Activated naive CD8-positive, alpha-beta T cell treated with anti-CD3 and anti-CD28 coated beads for 36 hours (primary cell): Measurements from ENCODE around the gene TTC19. TPM values are rescaled to one million over a fixed set of nuclear protein-coding genes. Genes with fewer than 3 reads are reported as not detected.
"Not testable (repeated sequence)": the region's sequence is repeated elsewhere in the genome, so short reads cannot be mapped to it uniquely, and the experiment has no call there.

Source experiments
- DNase-seq: peaks from one replicate; pipeline ENCODE4 v3.0.0; 2021
- H3K27ac Mint-ChIP-seq: one replicate; pipeline ENCODE4 v1.8.0; 2022; ENCODE audit warnings: mild to moderate bottlenecking, moderate library complexity, mixed read lengths
- H3K27me3 Mint-ChIP-seq: one replicate; pipeline ENCODE4 v1.8.0; 2022; ENCODE audit warnings: mild to moderate bottlenecking, mixed read lengths
- H3K36me3 Mint-ChIP-seq: one replicate; pipeline ENCODE4 v1.8.0; 2021; ENCODE audit warnings: mild to moderate bottlenecking, mixed read lengths
- H3K4me1 Mint-ChIP-seq: one replicate; pipeline ENCODE4 v1.8.0; 2021; ENCODE audit warnings: mixed read lengths
- H3K4me3 Mint-ChIP-seq: one replicate; pipeline ENCODE4 v1.8.0; 2022; ENCODE audit warnings: mild to moderate bottlenecking, moderate library complexity, mixed read lengths
- H3K9me3 Mint-ChIP-seq: one replicate; pipeline ENCODE4 v1.8.0; 2022; ENCODE audit warnings: mixed read lengths
- total RNA-seq, 2 experiments: library from RNA; stranded (reverse); gene quantifications; one replicate each; pipeline ENCODE4 v1.2.3, GENCODE V29; 2021

TTC19 gene
- total RNA-seq, 2 experiments from 2014 or later: 39.7 to 41.2 TPM

DNA sequence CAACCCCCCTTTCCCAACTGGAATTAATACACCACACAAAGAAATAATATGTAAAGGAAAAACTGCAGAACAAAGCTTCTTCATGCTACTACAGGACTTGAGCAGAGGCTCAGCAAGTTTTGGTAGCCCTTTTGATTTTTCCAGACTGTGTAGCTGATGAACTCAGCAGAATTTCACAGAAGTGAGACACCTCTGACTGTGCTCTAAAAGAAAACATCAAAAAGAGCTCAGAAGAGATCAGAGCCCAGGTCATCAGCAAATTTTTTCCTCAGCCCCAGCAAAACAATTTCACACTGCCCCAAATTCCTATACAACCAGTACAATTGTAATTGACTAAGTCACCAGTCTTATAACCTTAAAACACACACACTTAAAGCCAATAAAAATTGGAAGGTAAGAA, 38.0 kb downstream of the TTC19 start:
- Mint-ChIP-seq H3K27me3 (no peaks in the 10 kb centered on the region), H3K36me3 (peaks cover 50% of the 10 kb centered on the region), H3K4me3 (no peak overlapping the region), H3K4me1 (peaks cover 13% of the 10 kb centered on the region), H3K9me3 (no peaks in the 10 kb centered on the region), H3K27ac (peak overlapping the region; percentile 66)
- no peak for DNase-seq

- Mint-ChIP-seq H3K9me3 (no peaks in the 10 kb centered on the region), H3K27me3 (no peaks in the 10 kb centered on the region), H3K27ac (no peak overlapping the region), H3K4me1 (peaks cover 7% of the 10 kb centered on the region), H3K4me3 (no peak overlapping the region), H3K36me3 (peaks cover 51% of the 10 kb centered on the region)
- DNase-seq: no peak
Observed at GRCh38 chr17:16040710-16041251, 41.2 kb downstream of the TTC19 start.

- H3K27ac Mint-ChIP-seq: no peak overlapping the region
- no peaks in the 10 kb centered on the region for H3K9me3 Mint-ChIP-seq
- peaks cover 46% of the 10 kb centered on the region for H3K36me3 Mint-ChIP-seq
- no peaks in the 10 kb centered on the region for H3K27me3 Mint-ChIP-seq
- peaks cover 5% of the 10 kb centered on the region for H3K4me1 Mint-ChIP-seq
- H3K4me3 Mint-ChIP-seq: no peak overlapping the region
- DNase-seq: no peak
Observed at GRCh38 chr17:16044487-16044886, 44.9 kb downstream of the TTC19 start.

GRCh38 chr17:16046966-16047365, 47.3 kb downstream of the TTC19 start:
- peaks cover 5% of the 10 kb centered on the region for H3K4me1 Mint-ChIP-seq
- no peaks in the 10 kb centered on the region for H3K27me3 Mint-ChIP-seq
- no peak for DNase-seq
- H3K36me3 Mint-ChIP-seq: peaks cover 41% of the 10 kb centered on the region
- H3K4me3 Mint-ChIP-seq: no peak overlapping the region
- peak overlapping the region; percentile 44 for H3K27ac Mint-ChIP-seq
- no peaks in the 10 kb centered on the region for H3K9me3 Mint-ChIP-seq

DNA sequence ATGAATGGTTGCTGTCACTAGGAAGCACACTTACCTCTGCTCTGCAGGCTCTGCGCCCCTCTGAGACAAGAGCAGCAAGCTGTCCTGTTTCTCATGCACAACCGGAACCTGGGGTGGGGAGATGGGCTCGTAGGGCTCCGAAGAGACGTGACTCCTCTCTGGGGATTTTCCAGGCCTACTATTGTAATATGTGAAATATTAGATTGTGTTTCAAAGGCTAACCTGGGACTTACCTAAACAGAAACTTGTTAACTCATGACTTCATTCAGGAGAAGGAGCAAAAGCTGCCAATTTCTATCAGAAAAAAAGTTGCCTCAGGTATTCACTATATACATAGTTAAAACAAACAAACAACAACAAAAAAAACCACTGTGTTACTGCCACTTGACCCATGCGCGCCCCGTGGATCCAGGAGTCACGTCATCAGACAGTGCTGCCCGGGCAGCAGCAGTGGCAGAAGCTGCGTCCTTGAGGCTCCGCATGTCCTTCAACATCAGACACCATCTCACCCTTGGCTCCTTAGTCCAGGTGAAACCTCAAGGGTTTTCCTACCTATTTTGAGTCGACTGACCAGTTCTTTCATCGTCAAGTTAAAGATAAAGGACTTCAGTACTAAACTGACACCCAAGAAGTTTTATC, 49.3 kb downstream of the TTC19 start:
- no peak for DNase-seq
- Mint-ChIP-seq H3K4me3 (no peak overlapping the region), H3K27ac (no peak overlapping the region), H3K9me3 (no peaks in the 10 kb centered on the region), H3K4me1 (peaks cover 4% of the 10 kb centered on the region), H3K27me3 (no peaks in the 10 kb centered on the region), H3K36me3 (peaks cover 44% of the 10 kb centered on the region)

DNA sequence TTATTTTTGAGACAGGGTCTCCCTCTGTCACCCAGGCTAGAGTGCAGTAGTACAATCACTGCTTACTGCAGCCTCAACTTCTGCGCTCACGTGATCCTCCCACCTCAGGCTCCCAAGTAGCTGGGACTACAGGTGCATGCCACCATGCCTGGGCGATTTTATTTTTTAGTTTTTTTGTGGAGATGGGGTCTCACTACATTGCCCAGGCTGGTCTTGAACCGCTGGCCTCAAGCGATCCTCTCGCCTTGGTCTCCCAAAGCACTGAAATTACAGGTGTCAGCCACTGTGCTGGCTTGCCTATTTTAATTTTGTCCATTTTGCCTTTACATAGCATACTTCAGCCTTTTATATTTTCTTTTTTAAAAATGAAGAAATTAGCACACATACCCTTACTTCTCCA, 51.2 kb downstream of the TTC19 start:
- no peaks in the 10 kb centered on the region for H3K9me3 Mint-ChIP-seq
- H3K4me3 Mint-ChIP-seq: no peak overlapping the region
- no peak for DNase-seq
- peaks cover 5% of the 10 kb centered on the region for H3K4me1 Mint-ChIP-seq
- peaks cover 53% of the 10 kb centered on the region for H3K36me3 Mint-ChIP-seq
- no peak overlapping the region for H3K27ac Mint-ChIP-seq
- H3K27me3 Mint-ChIP-seq: no peaks in the 10 kb centered on the region

- H3K4me1 Mint-ChIP-seq: peaks cover 2% of the 10 kb centered on the region
- no peaks in the 10 kb centered on the region for H3K27me3 Mint-ChIP-seq
- H3K4me3 Mint-ChIP-seq: no peak overlapping the region
- H3K27ac Mint-ChIP-seq: peak overlapping the region; percentile 3
- H3K36me3 Mint-ChIP-seq: peaks cover 45% of the 10 kb centered on the region
- H3K9me3 Mint-ChIP-seq: no peaks in the 10 kb centered on the region
- no peak for DNase-seq
Observed at GRCh38 chr17:16052486-16052885, 52.9 kb downstream of the TTC19 start.

DNA sequence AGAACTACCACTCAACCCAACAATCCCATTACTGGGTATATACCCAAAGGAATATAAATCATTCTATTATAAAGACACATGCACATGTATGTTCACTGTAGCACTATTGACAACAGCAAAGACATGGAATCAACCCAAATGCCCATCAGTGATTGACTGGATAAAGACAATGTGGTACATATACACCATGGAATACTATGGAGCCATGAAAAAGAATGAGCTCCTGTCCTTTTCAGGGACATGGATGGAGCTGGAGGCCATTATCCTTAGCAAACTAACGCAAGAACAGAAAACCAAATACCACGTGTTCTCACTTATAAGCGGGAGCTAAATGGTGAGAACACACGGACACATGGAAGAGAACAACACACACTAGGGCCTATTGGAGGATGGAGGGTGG, 55.5 kb downstream of the TTC19 start:
- H3K9me3 Mint-ChIP-seq, H3K27me3 Mint-ChIP-seq, H3K4me3 Mint-ChIP-seq, H3K27ac Mint-ChIP-seq, DNase-seq, H3K4me1 Mint-ChIP-seq: not testable (repeated sequence)
- peaks cover 43% of the 10 kb centered on the region for H3K36me3 Mint-ChIP-seq

- Mint-ChIP-seq H3K36me3 (peaks cover 11% of the 10 kb centered on the region), H3K4me1 (peaks cover 4% of the 10 kb centered on the region), H3K9me3 (no peaks in the 10 kb centered on the region), H3K27ac (no peak overlapping the region), H3K4me3 (no peak overlapping the region), H3K27me3 (no peaks in the 10 kb centered on the region)
- no peak for DNase-seq
Observed at GRCh38 chr17:16061631-16062030, 62.0 kb downstream of the TTC19 start.

DNA sequence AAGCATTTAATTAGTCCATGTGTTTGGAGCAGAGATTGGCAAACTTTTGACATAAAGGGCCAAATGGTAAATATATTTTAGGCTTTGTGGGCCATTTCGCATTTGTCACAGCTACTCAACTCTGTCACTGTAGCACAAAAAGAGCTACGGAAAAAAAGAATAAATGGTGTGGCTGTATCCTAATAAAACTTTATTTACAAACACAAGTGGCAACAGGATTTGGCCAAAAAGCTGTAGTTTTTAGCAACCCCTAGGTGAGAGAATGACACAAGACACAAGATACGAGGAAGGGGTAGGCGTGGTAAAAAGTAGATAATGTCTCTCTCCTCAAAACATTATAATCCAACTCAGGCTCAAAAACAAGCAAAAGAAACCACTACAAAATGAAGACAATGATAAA, 66.5 kb downstream of the TTC19 start:
- DNase-seq: no peak
- Mint-ChIP-seq H3K27me3 (no peaks in the 10 kb centered on the region), H3K4me3 (no peak overlapping the region), H3K27ac (peak overlapping the region; percentile 21), H3K9me3 (no peaks in the 10 kb centered on the region), H3K36me3 (peaks cover 18% of the 10 kb centered on the region), H3K4me1 (peaks cover 12% of the 10 kb centered on the region)

DNA sequence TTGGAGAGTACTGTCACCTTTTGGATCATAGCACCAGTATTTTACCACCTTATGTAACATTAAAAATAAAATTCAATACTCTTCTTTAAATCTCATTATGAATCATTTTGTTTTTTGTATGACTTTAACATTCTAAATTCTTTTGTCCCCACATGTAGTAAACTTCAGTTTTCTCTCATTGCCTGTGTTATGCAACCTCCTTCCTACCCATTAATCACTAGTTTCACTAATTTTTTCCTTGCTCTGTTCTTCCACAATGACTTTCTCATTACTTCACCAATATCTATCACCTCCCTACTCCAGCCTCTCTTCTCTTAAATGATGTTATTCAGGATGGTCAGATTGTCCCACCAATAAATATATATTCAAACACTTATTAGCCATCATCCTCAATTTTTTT, 68.7 kb downstream of the TTC19 start:
- Mint-ChIP-seq H3K9me3 (no peaks in the 10 kb centered on the region), H3K36me3 (peaks cover 16% of the 10 kb centered on the region), H3K27ac (peak overlapping the region; percentile 35), H3K27me3 (no peaks in the 10 kb centered on the region), H3K4me3 (no peak overlapping the region), H3K4me1 (peaks cover 12% of the 10 kb centered on the region)
- DNase-seq: no peak

DNA sequence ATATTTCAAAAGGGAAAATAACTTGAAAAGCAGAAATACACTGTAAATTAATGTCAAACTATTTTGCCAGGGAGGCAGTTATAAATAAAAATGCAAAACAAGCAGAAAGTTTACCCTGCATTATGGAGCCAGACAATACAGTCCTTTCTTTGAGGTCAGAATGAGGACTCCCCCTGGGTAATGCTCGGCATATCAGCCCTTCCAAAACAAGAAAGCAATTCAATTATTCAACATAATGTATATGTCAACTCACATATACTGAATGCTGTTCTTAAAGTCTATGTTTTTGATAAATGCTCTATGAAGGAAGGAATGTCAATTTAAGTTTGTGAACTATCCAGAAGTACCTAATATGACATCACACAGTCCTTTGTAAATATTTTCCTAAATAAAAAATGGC, 72.4 kb downstream of the TTC19 start:
- DNase-seq: no peak
- no peaks in the 10 kb centered on the region for H3K9me3 Mint-ChIP-seq
- H3K27ac Mint-ChIP-seq: no peak overlapping the region
- H3K4me1 Mint-ChIP-seq: peaks cover 8% of the 10 kb centered on the region
- peaks cover 15% of the 10 kb centered on the region for H3K36me3 Mint-ChIP-seq
- no peaks in the 10 kb centered on the region for H3K27me3 Mint-ChIP-seq
- no peak overlapping the region for H3K4me3 Mint-ChIP-seq

DNA sequence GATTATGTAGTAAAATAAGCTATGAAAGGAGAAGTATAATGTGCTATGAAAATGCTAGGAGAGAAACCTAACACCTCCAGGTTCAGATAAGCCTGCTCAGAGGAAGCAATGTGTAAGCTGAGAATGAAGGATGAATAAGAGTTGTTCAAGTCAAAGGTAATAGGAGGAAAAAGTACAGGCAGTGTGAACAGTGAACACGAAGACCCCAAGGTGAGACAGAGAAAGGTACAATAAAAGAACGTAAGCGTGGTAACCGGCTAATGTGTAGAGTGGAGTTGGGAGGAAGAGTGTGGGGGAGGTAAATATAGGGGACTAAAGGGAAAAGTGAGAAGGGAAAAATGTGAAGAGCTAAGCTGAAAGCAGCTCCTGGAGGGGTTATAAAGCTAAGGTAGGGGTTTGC, 74.2 kb downstream of the TTC19 start:
- H3K36me3 Mint-ChIP-seq: peaks cover 19% of the 10 kb centered on the region
- H3K4me1 Mint-ChIP-seq: peaks cover 2% of the 10 kb centered on the region
- H3K27ac Mint-ChIP-seq: no peak overlapping the region
- H3K9me3 Mint-ChIP-seq: no peaks in the 10 kb centered on the region
- no peaks in the 10 kb centered on the region for H3K27me3 Mint-ChIP-seq
- DNase-seq: no peak
- H3K4me3 Mint-ChIP-seq: no peak overlapping the region

GRCh38 chr17:16074423-16074822, 74.8 kb downstream of the TTC19 start:
- H3K27me3 Mint-ChIP-seq: no peaks in the 10 kb centered on the region
- no peaks in the 10 kb centered on the region for H3K9me3 Mint-ChIP-seq
- no peaks in the 10 kb centered on the region for H3K4me1 Mint-ChIP-seq
- no peak overlapping the region for H3K27ac Mint-ChIP-seq
- peaks cover 17% of the 10 kb centered on the region for H3K36me3 Mint-ChIP-seq
- DNase-seq: no peak
- H3K4me3 Mint-ChIP-seq: no peak overlapping the region

DNA sequence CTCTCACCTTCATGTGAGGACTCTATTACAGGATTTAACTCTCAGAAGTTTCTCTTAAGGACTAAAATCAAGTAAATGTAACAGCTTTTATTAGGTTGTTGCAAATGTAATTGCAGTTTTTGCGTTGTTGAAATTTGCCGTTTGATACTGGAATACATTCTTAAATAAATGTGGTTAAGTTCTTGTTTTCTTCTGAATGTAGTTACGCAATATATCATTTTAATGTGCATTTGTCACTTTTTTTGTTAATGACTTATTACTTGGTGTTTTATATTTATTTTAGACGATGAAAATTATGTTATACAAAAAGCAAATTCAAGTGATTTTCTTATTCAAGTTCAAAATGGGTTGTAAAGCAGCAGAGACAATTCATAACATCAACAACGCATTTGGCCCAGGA, 76.3 kb downstream of the TTC19 start:
- H3K27ac Mint-ChIP-seq: no peak overlapping the region
- H3K9me3 Mint-ChIP-seq: no peaks in the 10 kb centered on the region
- DNase-seq: no peak
- no peaks in the 10 kb centered on the region for H3K27me3 Mint-ChIP-seq
- peaks cover 21% of the 10 kb centered on the region for H3K36me3 Mint-ChIP-seq
- no peak overlapping the region for H3K4me3 Mint-ChIP-seq
- no peaks in the 10 kb centered on the region for H3K4me1 Mint-ChIP-seq
